ENCODE measurements around the gene GALNT7.

Gene GALNT7

DNA sequence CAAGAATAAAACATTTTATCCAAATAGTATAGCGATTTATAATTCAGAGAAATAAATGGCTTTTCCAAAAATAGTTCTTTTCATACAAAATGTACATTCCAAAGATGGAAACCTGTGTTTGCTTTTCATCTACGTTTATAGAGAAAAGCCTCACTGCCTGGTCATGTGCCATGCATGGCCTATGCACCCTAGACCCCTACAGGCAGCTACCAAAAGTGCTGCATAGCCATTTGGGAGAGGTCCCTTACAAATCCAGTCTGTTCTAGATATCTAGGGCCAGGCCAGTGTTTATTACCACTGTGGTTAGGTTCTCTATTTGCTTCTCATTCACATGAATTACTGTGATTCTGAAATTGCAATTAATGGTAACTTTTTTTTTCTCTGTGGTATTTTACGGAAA lies 148.4 kb downstream of the GALNT7 start:
- TF ChIP-seq EZH2phosphoT487 (conservative IDR thresholded peaks at IDR 0.05; ENCODE audit: low read length), result no peak
- TF ChIP-seq, protein P1, sequence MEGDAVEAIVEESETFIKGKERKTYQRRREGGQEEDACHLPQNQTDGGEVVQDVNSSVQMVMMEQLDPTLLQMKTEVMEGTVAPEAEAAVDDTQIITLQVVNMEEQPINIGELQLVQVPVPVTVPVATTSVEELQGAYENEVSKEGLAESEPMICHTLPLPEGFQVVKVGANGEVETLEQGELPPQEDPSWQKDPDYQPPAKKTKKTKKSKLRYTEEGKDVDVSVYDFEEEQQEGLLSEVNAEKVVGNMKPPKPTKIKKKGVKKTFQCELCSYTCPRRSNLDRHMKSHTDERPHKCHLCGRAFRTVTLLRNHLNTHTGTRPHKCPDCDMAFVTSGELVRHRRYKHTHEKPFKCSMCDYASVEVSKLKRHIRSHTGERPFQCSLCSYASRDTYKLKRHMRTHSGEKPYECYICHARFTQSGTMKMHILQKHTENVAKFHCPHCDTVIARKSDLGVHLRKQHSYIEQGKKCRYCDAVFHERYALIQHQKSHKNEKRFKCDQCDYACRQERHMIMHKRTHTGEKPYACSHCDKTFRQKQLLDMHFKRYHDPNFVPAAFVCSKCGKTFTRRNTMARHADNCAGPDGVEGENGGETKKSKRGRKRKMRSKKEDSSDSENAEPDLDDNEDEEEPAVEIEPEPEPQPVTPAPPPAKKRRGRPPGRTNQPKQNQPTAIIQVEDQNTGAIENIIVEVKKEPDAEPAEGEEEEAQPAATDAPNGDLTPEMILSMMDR (IDR thresholded peaks at IDR 0.05; ENCODE audit: insufficient read depth, low read length, poor library complexity, severe bottlenecking), result no peak
- Histone ChIP-seq H3F3A (ENCODE audit: insufficient read depth) (peaks cover 24% of the 10 kb centered on the region), H2AFZ (ENCODE audit: low read depth, low read length, severe bottlenecking) (no peak overlapping the region), H3K79me2 (ENCODE audit: insufficient read depth, low read length) (no peaks in the 10 kb centered on the region), H3K4me3 (ENCODE audit: insufficient read depth, low read length, poor library complexity, severe bottlenecking) (no peak overlapping the region), H4K20me1 (ENCODE audit: low read depth, low read length) (no peaks in the 10 kb centered on the region), H3K9me2 (replicated peaks; ENCODE audit: insufficient read depth, low read length) (no peaks in the 10 kb centered on the region), H3K27me3 (ENCODE audit: low read length) (no peaks in the 10 kb centered on the region), H3K27ac (ENCODE audit: low read depth, low read length) (no peak overlapping the region), H3K4me2 (ENCODE audit: low read depth, low read length, poor library complexity, severe bottlenecking) (no peak overlapping the region), H3K9ac (ENCODE audit: low read length) (no peak overlapping the region), H3K36me3 (ENCODE audit: low read length) (peaks cover 17% of the 10 kb centered on the region; the same call in 1 of the 2 replicates), H3K9me3 (ENCODE audit: insufficient read depth, low read length) (no peaks in the 10 kb centered on the region)

DNA sequence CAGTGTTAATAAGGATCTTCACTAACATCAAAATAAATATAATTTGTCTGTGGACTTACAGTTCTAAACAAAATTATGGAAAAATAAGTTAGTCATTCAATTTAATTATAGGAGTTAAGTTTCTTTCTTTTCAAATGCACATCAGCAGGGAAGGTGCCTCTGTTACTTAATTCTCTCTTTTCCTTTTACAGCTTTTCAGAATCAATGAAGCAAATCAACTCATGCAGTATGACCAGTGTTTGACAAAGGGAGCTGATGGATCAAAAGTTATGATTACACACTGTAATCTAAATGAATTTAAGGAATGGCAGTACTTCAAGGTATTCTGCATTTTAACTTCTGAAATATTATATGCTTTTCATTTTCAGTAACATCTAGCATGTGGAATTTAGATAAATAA lies 149.6 kb downstream of the GALNT7 start:
- Histone ChIP-seq H3K79me2 (ENCODE audit: insufficient read depth, low read length) (no peaks in the 10 kb centered on the region), H3K9me2 (replicated peaks; ENCODE audit: insufficient read depth, low read length) (no peaks in the 10 kb centered on the region), H3K4me2 (ENCODE audit: low read depth, low read length, poor library complexity, severe bottlenecking) (no peak overlapping the region), H3K27ac (ENCODE audit: low read depth, low read length) (no peak overlapping the region), H3K9me3 (ENCODE audit: insufficient read depth, low read length) (no peaks in the 10 kb centered on the region), H4K20me1 (ENCODE audit: low read depth, low read length) (no peaks in the 10 kb centered on the region), H3K27me3 (ENCODE audit: low read length) (no peaks in the 10 kb centered on the region), H3K36me3 (ENCODE audit: low read length) (peaks cover 23% of the 10 kb centered on the region), H2AFZ (ENCODE audit: low read depth, low read length, severe bottlenecking) (no peak overlapping the region), H3F3A (ENCODE audit: insufficient read depth) (peaks cover 36% of the 10 kb centered on the region), H3K4me3 (ENCODE audit: insufficient read depth, low read length, poor library complexity, severe bottlenecking) (no peak overlapping the region), H3K9ac (ENCODE audit: low read length) (no peak overlapping the region)
- TF ChIP-seq, protein P1 (IDR thresholded peaks at IDR 0.05; ENCODE audit: insufficient read depth, low read length, poor library complexity, severe bottlenecking), result no peak
- no peak for TF ChIP-seq EZH2phosphoT487 (conservative IDR thresholded peaks at IDR 0.05; ENCODE audit: low read length)

DNA sequence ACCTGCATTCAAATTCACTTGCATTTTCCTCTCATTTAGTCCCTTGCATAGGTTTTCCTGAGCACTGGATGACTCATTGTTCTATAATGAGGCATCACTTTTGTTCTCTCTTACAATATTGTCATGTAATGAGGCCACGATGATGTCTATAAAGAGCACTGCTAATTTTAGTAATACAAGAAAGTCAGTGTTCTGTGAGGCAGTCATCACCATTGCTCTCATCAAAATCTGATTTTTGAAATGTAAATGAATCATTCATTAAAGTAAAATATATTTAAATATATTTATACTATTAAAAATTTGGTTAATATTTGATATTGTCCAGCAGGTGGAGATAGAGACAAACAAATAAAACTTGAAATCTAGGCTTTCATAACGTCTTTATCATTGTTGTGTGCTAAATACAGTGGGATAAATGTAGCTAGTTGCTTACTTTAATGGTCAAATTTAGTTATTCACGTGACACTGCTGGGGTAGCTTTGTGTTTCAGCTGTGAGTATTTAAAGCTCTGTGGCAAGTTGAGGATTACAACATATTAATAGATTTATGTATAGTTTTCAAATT lies 150.1 kb downstream of the GALNT7 start:
- no peaks in the 10 kb centered on the region for H3K9me3 ChIP-seq (ENCODE audit: insufficient read depth, low read length)
- H3K27me3 ChIP-seq (ENCODE audit: low read length), result no peaks in the 10 kb centered on the region
- H3K9ac ChIP-seq (ENCODE audit: low read length), result no peak overlapping the region
- H3K9me2 ChIP-seq (replicated peaks; ENCODE audit: insufficient read depth, low read length), result no peaks in the 10 kb centered on the region
- H3K36me3 ChIP-seq (ENCODE audit: low read length), result peaks cover 28% of the 10 kb centered on the region
- H3F3A ChIP-seq (ENCODE audit: insufficient read depth), result peaks cover 41% of the 10 kb centered on the region
- no peaks in the 10 kb centered on the region for H3K79me2 ChIP-seq (ENCODE audit: insufficient read depth, low read length)
- H3K4me2 ChIP-seq (ENCODE audit: low read depth, low read length, poor library complexity, severe bottlenecking), result peak overlapping the region; percentile 8
- TF ChIP-seq, protein P1 (IDR thresholded peaks at IDR 0.05; ENCODE audit: insufficient read depth, low read length, poor library complexity, severe bottlenecking), result peak; percentile 17
- no peak for TF ChIP-seq EZH2phosphoT487 (conservative IDR thresholded peaks at IDR 0.05; ENCODE audit: low read length)
- no peaks in the 10 kb centered on the region for H4K20me1 ChIP-seq (ENCODE audit: low read depth, low read length)
- no peak overlapping the region for H3K27ac ChIP-seq (ENCODE audit: low read depth, low read length)
- no peak overlapping the region for H2AFZ ChIP-seq (ENCODE audit: low read depth, low read length, severe bottlenecking)
- no peak overlapping the region for H3K4me3 ChIP-seq (ENCODE audit: insufficient read depth, low read length, poor library complexity, severe bottlenecking)

All from SU-DHL-6 (cell line).